BLaER1 (cell line): ENCODE results near the gene ANAPC5.
"Not testable (repeated sequence)": the region's sequence is repeated elsewhere in the genome, so short reads cannot be mapped to it uniquely, and the experiment has no call there.

Experiments used
- H3K27ac ChIP-seq: shearing (Covaris generic); formaldehyde crosslinking; 2 replicates; pipeline ENCODE4 v1.8.1; 2022
- H3K27me3 ChIP-seq: shearing (Covaris generic); formaldehyde crosslinking; 2 replicates; pipeline ENCODE4 v1.8.1; 2022
- H3K36me3 ChIP-seq: shearing (Covaris generic); formaldehyde crosslinking; 2 replicates; pipeline ENCODE4 v1.8.1; 2022
- H3K4me1 ChIP-seq: shearing (Covaris generic); formaldehyde crosslinking; 2 replicates; pipeline ENCODE4 v1.8.1; 2022
- H3K4me2 ChIP-seq: shearing (Covaris generic); formaldehyde crosslinking; 2 replicates; pipeline ENCODE4 v1.8.1; 2022
- H3K4me3 ChIP-seq: shearing (Covaris generic); formaldehyde crosslinking; 2 replicates; pipeline ENCODE4 v1.8.1; 2022
- H3K9ac ChIP-seq: shearing (Covaris generic); formaldehyde crosslinking; 2 replicates; pipeline ENCODE4 v1.8.1; 2022
- H3K9me3 ChIP-seq: shearing (Covaris generic); formaldehyde crosslinking; 2 replicates; pipeline ENCODE4 v1.8.1; 2022
- H4K20me1 ChIP-seq: shearing (Covaris generic); formaldehyde crosslinking; 2 replicates; pipeline ENCODE4 v1.8.1; 2022
- Cebpa-rat ChIP-seq: shearing (Covaris generic); IDR thresholded peaks from 2 replicates; pipeline ENCODE4 v1.8.1; 2022

ANAPC5 gene

DNA sequence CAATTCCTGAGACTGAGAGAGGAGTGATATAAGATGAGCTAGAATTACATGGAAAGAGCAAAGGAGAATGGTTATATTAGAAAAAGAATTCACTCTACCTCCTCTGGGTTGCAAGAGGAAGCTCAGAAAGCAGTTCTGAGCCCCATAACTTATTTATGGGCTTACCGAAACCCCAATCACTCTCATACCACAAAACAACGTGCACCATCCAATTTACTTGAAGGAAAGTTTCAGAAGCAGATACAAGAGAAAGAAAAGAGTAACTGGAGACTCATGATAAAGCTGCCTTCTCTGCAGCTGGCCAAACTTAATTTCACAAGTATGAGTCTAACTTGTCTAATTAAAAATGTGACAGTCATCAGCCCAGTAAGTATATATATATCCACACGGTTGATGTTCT, 28.3 kb downstream of the ANAPC5 start:
- no peak overlapping the region for H3K4me3 ChIP-seq
- TF ChIP-seq Cebpa-rat = no peak
- peaks cover 100% of the 10 kb centered on the region for H3K36me3 ChIP-seq
- no peak overlapping the region for H3K27ac ChIP-seq
- peaks cover 11% of the 10 kb centered on the region; the same call in 1 of the 2 replicates for H4K20me1 ChIP-seq
- no peaks in the 10 kb centered on the region for H3K9me3 ChIP-seq
- no peaks in the 10 kb centered on the region for H3K27me3 ChIP-seq
- H3K9ac ChIP-seq = no peak overlapping the region
- H3K4me2 ChIP-seq = no peak overlapping the region
- no peaks in the 10 kb centered on the region; the same call in 1 of the 2 replicates for H3K4me1 ChIP-seq

DNA sequence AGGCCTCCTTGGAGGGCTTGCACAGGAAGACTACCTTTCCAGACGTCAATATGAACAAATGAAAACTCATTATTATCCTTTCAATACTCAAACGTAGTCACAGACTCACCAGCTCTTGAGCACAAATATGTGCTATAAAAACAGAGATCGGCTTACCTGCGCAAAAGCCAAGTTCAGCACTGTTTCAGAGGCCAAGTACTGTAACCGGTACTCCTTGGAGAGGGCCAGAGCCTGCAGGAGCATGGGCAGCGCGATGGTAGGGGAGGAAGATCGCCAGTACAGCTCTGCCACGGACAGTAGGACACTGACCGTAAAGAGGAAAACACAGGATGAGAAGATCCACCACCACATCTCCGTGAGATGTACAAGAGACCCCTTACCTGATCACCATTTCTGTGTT, 34.1 kb downstream of the ANAPC5 start:
- Histone ChIP-seq H3K4me1 (no peaks in the 10 kb centered on the region), H3K9me3 (no peaks in the 10 kb centered on the region), H3K36me3 (peaks cover 87% of the 10 kb centered on the region), H3K27me3 (no peaks in the 10 kb centered on the region), H3K4me2 (no peak overlapping the region), H4K20me1 (peaks cover 20% of the 10 kb centered on the region), H3K27ac (no peak overlapping the region), H3K9ac (no peak overlapping the region), H3K4me3 (no peak overlapping the region)
- no peak for TF ChIP-seq Cebpa-rat

DNA sequence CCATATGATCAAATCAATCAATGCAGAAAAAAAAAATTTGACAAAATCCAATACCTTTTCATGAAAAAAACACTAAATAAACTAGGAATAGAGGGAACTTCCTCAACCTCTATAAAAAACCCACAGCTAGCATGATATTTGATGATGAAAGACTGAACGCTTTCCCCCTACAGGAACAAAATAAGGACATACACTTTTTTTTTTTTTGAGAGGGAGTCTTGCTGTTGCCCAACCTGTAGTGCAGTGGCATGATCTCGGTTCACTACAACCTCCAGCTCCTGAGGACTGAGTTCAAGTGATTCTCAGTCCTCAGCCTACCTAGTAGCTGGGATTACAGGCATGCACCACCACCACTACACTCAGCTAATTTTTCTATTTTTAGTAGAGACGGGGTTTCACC, 37.8 kb downstream of the ANAPC5 start:
- no peaks in the 10 kb centered on the region for H3K4me1 ChIP-seq
- peaks cover 87% of the 10 kb centered on the region for H3K36me3 ChIP-seq
- H3K4me3 ChIP-seq = no peak overlapping the region
- TF ChIP-seq Cebpa-rat = no peak
- no peaks in the 10 kb centered on the region for H3K27me3 ChIP-seq
- no peak overlapping the region for H3K4me2 ChIP-seq
- H4K20me1 ChIP-seq = peaks cover 33% of the 10 kb centered on the region
- H3K27ac ChIP-seq = no peak overlapping the region
- H3K9ac ChIP-seq = no peak overlapping the region
- no peaks in the 10 kb centered on the region for H3K9me3 ChIP-seq

DNA sequence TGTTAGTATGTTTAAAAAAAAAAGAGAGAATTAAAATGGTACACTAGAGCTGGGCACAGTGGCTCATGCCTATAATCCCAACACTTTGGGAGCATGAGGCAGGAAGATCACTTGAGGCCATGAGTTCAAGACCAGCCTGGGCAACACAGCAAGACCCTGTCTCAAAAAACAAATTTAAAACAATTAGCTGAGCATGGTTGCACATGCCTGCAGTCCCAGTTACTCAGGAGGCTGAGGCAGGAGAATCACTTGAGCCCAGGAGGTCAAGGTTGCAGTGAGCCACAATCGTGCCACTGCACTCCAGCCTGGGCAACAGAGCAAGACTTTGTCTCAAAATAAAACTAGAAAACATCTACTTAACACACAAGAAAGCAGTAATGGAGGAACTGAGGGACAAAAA, 42.0 kb downstream of the ANAPC5 start:
- not testable (repeated sequence) for H3K27ac ChIP-seq, H3K27me3 ChIP-seq, H3K4me1 ChIP-seq, H3K4me3 ChIP-seq, H3K9ac ChIP-seq, H3K4me2 ChIP-seq, H3K9me3 ChIP-seq
- Histone ChIP-seq H4K20me1 (peaks cover 33% of the 10 kb centered on the region), H3K36me3 (peaks cover 80% of the 10 kb centered on the region)

DNA sequence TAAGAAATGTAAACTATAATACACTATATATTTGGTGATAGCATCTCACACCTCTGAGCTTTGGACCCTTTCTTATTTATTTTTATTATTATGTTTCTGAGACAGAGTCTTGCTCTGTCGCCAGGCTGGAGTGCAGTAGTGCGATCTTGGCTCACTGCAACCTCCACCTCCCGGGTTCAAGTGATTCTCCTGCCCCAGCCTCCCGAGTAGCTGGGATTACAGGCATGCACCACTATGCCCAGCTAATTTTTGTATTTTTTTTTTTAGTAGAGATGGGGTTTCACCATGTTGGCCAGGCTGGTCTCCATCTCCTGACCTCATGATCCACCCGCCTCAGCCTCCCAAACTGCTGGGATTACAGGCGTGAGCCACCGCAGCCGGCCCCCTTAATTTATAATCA, 44.8 kb downstream of the ANAPC5 start:
- not testable (repeated sequence) for H3K4me3 ChIP-seq, H3K9ac ChIP-seq, H3K4me1 ChIP-seq, H3K4me2 ChIP-seq, H3K27me3 ChIP-seq, H3K9me3 ChIP-seq, H3K27ac ChIP-seq
- peaks cover 13% of the 10 kb centered on the region for H4K20me1 ChIP-seq
- H3K36me3 ChIP-seq = peaks cover 57% of the 10 kb centered on the region

DNA sequence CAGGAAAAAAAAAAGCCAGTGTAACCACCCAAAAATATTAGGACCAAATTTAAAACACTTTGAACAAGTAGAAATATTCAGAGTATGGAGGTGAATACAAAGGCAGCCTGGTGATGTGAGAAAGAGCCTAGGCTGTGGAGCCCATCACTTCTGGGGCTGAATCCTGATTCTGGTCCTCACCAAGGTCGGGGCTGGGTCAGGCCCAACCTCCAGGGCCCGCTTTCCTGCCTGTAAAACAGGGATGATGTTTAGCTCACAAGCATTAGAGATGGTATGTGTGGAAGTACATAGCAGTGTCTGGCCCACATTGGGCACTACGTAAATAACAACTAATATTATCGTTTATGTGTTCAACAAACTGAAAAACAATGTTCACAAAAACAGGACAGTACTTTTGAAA, 47.9 kb downstream of the ANAPC5 start:
- Histone ChIP-seq H3K4me2 (no peak overlapping the region), H3K27me3 (no peaks in the 10 kb centered on the region), H4K20me1 (no peaks in the 10 kb centered on the region), H3K9ac (no peak overlapping the region), H3K4me1 (peaks cover 12% of the 10 kb centered on the region), H3K27ac (no peak overlapping the region), H3K4me3 (no peak overlapping the region), H3K36me3 (peaks cover 27% of the 10 kb centered on the region), H3K9me3 (no peaks in the 10 kb centered on the region)
- TF ChIP-seq Cebpa-rat = no peak

DNA sequence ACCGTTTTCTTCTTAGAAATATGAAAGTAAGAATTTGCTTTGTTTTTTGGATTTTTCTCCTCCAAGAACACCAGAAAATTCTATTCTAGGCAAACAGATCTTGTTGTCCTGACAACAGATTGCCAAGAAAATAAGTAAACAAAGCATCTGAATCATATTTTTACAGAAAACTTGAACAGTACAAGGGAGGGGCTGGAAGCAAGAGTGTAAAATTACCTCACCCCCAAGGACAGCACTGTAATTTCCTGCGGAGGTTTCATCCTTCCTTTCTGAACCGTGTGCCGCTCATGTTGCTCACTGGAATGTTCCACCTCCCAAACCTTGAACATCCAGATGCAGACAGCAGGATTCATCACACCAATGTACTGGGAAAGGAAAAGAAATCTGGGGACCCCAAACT, 50.3 kb downstream of the ANAPC5 start:
- no peak overlapping the region for H3K4me3 ChIP-seq
- peaks cover 2% of the 10 kb centered on the region; the same call in 1 of the 2 replicates for H3K36me3 ChIP-seq
- no peaks in the 10 kb centered on the region for H3K9me3 ChIP-seq
- no peaks in the 10 kb centered on the region for H3K27me3 ChIP-seq
- no peak overlapping the region for H3K4me2 ChIP-seq
- H4K20me1 ChIP-seq = no peaks in the 10 kb centered on the region
- no peak overlapping the region for H3K9ac ChIP-seq
- peaks cover 24% of the 10 kb centered on the region for H3K4me1 ChIP-seq
- no peak for TF ChIP-seq Cebpa-rat
- H3K27ac ChIP-seq = no peak overlapping the region

DNA sequence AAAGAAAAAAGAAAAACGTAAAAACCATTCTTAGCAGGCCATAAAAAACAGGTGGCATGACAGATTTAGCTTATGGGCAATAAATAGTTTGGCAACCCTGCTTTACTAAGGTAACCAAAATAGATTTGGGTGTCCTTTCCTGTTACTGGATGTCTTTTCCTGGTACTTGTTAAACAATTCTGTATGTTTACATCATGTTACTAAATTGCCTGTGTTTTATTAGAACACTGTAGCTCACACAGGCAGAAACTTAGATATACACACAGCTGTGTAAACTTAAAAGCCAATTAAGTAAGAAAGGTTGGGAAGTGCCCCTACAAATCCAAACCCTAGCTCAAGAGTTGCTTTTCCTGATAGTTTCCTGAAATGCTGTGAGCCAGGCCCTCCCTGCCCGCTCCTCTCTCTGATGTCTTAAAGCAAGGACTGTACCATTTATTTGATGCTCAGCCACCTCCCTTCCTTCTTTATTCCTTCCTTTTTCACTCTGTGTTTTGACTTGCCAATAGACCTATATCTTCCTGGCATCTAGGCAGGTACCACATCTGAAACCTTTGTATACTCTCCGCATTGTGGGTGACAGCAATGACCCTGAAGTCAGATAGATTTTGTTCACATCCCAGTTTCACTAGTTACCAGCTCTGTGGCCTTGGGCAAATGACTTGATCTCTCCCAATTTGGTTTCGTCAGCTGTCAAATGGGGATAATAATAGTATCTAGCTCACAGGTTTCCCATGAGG, 52.0 kb downstream of the ANAPC5 start:
- H3K4me2 ChIP-seq = peak overlapping the region; percentile 54
- TF ChIP-seq Cebpa-rat = no peak
- peaks cover 8% of the 10 kb centered on the region for H4K20me1 ChIP-seq
- peaks cover 28% of the 10 kb centered on the region for H3K4me1 ChIP-seq
- no peak overlapping the region for H3K27ac ChIP-seq
- H3K27me3 ChIP-seq = no peaks in the 10 kb centered on the region
- H3K9ac ChIP-seq = no peak overlapping the region; the same call in 1 of the 2 replicates
- H3K4me3 ChIP-seq = no peak overlapping the region
- H3K9me3 ChIP-seq = no peaks in the 10 kb centered on the region
- no peaks in the 10 kb centered on the region for H3K36me3 ChIP-seq

DNA sequence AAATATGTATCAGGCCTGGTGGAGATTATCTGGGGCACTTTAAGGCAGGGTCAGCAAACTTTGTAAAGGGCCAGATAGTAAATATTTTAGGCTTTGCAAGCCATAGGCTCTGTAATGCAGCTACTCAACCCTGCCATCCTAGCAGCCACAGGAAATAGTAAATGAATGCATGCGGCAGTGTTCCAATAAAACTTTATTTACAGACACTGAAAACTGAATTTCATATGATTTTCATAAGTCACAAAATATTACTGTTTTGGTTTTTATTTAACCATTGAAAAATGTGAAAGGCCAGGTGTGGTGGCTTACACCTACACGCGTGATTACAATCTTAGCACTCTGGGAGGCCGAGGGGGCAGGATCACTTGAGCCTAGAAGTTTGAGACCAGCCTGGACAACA, 52.5 kb downstream of the ANAPC5 start:
- H3K4me2 ChIP-seq = peak overlapping the region; percentile 54
- peaks cover 34% of the 10 kb centered on the region for H3K4me1 ChIP-seq
- H3K9ac ChIP-seq = no peak overlapping the region; the same call in 1 of the 2 replicates
- H4K20me1 ChIP-seq = peaks cover 14% of the 10 kb centered on the region
- no peak for TF ChIP-seq Cebpa-rat
- no peak overlapping the region for H3K4me3 ChIP-seq
- no peaks in the 10 kb centered on the region for H3K27me3 ChIP-seq
- no peak overlapping the region for H3K27ac ChIP-seq
- no peaks in the 10 kb centered on the region for H3K9me3 ChIP-seq
- no peaks in the 10 kb centered on the region for H3K36me3 ChIP-seq

DNA sequence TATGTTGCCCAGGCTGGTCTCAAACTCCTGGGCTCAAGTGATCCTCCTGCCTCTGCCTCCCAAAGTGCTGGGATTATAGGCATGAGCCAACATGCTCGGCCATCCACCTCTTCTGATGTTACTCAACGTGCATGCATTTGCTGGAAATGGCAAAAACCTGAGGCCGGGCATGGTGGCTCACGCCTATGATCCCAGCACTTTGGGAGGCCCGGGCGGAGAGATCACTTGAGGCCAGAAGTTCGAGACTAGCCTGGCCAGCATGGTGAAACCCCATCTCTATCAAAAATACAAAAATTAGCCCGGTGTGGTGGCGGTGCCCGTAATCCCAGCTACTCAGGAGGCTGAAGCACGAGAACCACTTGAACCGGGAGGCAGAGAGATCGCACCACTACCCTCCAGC, 53.8 kb downstream of the ANAPC5 start:
- H3K27ac ChIP-seq, H3K36me3 ChIP-seq, H3K9ac ChIP-seq, H3K9me3 ChIP-seq, H3K4me3 ChIP-seq, H3K27me3 ChIP-seq: not testable (repeated sequence)
- peak overlapping the region; percentile 93; the same call in 1 of the 2 replicates for H3K4me2 ChIP-seq
- H4K20me1 ChIP-seq = peaks cover 26% of the 10 kb centered on the region
- peaks cover 47% of the 10 kb centered on the region for H3K4me1 ChIP-seq
